ENCODE measurements around the gene MYH3.

The MYH3 gene

DNA sequence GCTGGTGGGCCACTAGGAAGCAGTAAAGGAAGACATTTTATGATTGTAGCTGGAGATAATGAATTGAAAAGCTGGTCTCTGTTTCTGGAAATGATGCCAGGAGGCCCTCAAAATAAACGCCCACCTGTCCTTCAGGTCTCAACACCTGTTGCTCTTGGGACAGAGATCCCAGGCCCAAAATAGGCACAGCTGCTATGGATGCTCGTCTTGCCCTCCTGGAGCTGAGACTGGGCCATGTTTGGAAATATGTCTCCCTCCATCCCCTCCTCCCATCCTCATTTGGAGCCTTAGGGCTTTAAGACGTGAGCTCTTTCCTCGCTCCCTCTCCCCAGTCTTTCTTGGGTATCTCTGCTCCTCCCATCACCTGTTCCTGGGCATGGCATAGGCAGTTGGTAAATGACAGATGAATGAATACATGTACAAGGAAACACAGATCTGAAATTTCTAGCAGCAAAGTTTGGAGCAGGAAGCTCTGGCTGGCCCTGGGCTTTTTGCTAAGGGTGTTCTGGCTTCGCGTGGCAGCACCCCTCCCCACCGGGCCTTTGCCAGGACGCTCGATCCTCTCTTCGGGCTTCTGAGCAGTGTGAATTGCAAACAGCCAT is 33.3 kb downstream of the MYH3 start:
- H3K4me3 ChIP-seq (ENCODE audit: low read length) = no peak overlapping the region
- H3K27ac ChIP-seq (ENCODE audit: low read length) = no peak overlapping the region
- no peak overlapping the region for H3K9ac ChIP-seq (ENCODE audit: low read length)
- H3K36me3 ChIP-seq (ENCODE audit: control insufficient read depth, low read depth, low read length) = no peaks in the 10 kb centered on the region
- H3K4me1 ChIP-seq (ENCODE audit: control insufficient read depth, low read depth, low read length) = no peaks in the 10 kb centered on the region
- H3K27me3 ChIP-seq (ENCODE audit: control insufficient read depth, insufficient read depth, low read length) = no peaks in the 10 kb centered on the region
- H3K9me3 ChIP-seq (ENCODE audit: control insufficient read depth, low read depth, low read length) = no peaks in the 10 kb centered on the region

GRCh38 chr17:10622617-10623485 is 34.3 kb downstream of the MYH3 start:
- H3K9ac ChIP-seq (ENCODE audit: low read length) = no peak overlapping the region
- no peaks in the 10 kb centered on the region for H3K36me3 ChIP-seq (ENCODE audit: control insufficient read depth, low read depth, low read length)
- H3K4me1 ChIP-seq (ENCODE audit: control insufficient read depth, low read depth, low read length) = no peaks in the 10 kb centered on the region
- no peak overlapping the region for H3K4me3 ChIP-seq (ENCODE audit: low read length)
- no peaks in the 10 kb centered on the region for H3K9me3 ChIP-seq (ENCODE audit: control insufficient read depth, low read depth, low read length)
- H3K27me3 ChIP-seq (ENCODE audit: control insufficient read depth, insufficient read depth, low read length) = no peaks in the 10 kb centered on the region
- H3K27ac ChIP-seq (ENCODE audit: low read length) = no peak overlapping the region

- Histone ChIP-seq H3K27ac (ENCODE audit: low read length) (no peak overlapping the region), H3K4me1 (ENCODE audit: control insufficient read depth, low read depth, low read length) (no peaks in the 10 kb centered on the region), H3K36me3 (ENCODE audit: control insufficient read depth, low read depth, low read length) (no peaks in the 10 kb centered on the region), H3K9me3 (ENCODE audit: control insufficient read depth, low read depth, low read length) (no peaks in the 10 kb centered on the region), H3K27me3 (ENCODE audit: control insufficient read depth, insufficient read depth, low read length) (no peaks in the 10 kb centered on the region), H3K9ac (ENCODE audit: low read length) (no peak overlapping the region), H3K4me3 (ENCODE audit: low read length) (no peak overlapping the region)
These were observed 35.7 kb downstream of the MYH3 start for GRCh38 chr17:10621397-10621796.

GRCh38 chr17:10620823-10621222 is 36.3 kb downstream of the MYH3 start:
- H3K27me3 ChIP-seq (ENCODE audit: control insufficient read depth, insufficient read depth, low read length) = no peaks in the 10 kb centered on the region
- no peaks in the 10 kb centered on the region for H3K36me3 ChIP-seq (ENCODE audit: control insufficient read depth, low read depth, low read length)
- H3K4me3 ChIP-seq (ENCODE audit: low read length) = no peak overlapping the region
- no peak overlapping the region for H3K9ac ChIP-seq (ENCODE audit: low read length)
- no peak overlapping the region for H3K27ac ChIP-seq (ENCODE audit: low read length)
- no peaks in the 10 kb centered on the region for H3K4me1 ChIP-seq (ENCODE audit: control insufficient read depth, low read depth, low read length)
- no peaks in the 10 kb centered on the region for H3K9me3 ChIP-seq (ENCODE audit: control insufficient read depth, low read depth, low read length)

GRCh38 chr17:10618202-10618635 is 38.9 kb downstream of the MYH3 start:
- H3K27me3 ChIP-seq (ENCODE audit: control insufficient read depth, insufficient read depth, low read length) = no peaks in the 10 kb centered on the region
- H3K36me3 ChIP-seq (ENCODE audit: control insufficient read depth, low read depth, low read length) = no peaks in the 10 kb centered on the region
- no peak overlapping the region for H3K9ac ChIP-seq (ENCODE audit: low read length)
- H3K4me1 ChIP-seq (ENCODE audit: control insufficient read depth, low read depth, low read length) = no peaks in the 10 kb centered on the region
- H3K27ac ChIP-seq (ENCODE audit: low read length) = no peak overlapping the region
- H3K4me3 ChIP-seq (ENCODE audit: low read length) = no peak overlapping the region
- H3K9me3 ChIP-seq (ENCODE audit: control insufficient read depth, low read depth, low read length) = no peaks in the 10 kb centered on the region

- no peaks in the 10 kb centered on the region for H3K9me3 ChIP-seq (ENCODE audit: control insufficient read depth, low read depth, low read length)
- no peaks in the 10 kb centered on the region for H3K4me1 ChIP-seq (ENCODE audit: control insufficient read depth, low read depth, low read length)
- no peaks in the 10 kb centered on the region for H3K36me3 ChIP-seq (ENCODE audit: control insufficient read depth, low read depth, low read length)
- no peaks in the 10 kb centered on the region for H3K27me3 ChIP-seq (ENCODE audit: control insufficient read depth, insufficient read depth, low read length)
- no peak overlapping the region for H3K4me3 ChIP-seq (ENCODE audit: low read length)
- no peak overlapping the region for H3K9ac ChIP-seq (ENCODE audit: low read length)
- no peak overlapping the region for H3K27ac ChIP-seq (ENCODE audit: low read length)
These were observed 40.0 kb downstream of the MYH3 start for GRCh38 chr17:10617120-10617505.

DNA sequence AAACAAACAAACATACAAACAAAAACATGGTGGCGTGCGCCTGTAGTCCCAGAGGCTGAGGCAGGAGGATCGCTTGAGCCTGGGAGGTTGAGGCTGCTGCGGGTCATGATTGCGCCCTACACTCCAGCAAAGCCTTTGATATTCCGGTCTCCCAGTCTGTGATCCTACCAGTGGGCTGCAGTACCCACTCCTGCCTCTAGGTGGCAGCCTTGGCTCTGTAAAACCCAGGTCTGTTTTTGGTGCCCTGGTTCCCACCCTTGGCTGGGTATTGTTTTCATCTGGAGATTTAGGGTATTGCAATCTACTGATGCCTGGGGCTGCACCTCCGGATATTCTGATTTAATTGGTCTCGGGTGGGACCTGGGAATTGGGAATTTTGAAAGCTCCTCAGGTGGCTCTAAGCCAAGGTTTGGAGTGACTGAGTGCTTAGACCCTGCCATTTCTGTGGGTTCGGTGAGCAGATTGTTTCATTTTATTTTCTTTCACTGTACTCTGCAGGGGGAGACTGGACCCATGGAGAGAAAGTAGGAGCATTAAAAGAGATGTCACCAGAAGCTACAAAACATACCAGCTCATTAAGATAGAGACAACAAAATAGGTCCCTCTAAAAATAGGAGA is 40.5 kb downstream of the MYH3 start:
- H3K9me3 ChIP-seq (ENCODE audit: control insufficient read depth, low read depth, low read length) = no peaks in the 10 kb centered on the region
- no peaks in the 10 kb centered on the region for H3K36me3 ChIP-seq (ENCODE audit: control insufficient read depth, low read depth, low read length)
- no peak overlapping the region for H3K4me3 ChIP-seq (ENCODE audit: low read length)
- no peak overlapping the region for H3K9ac ChIP-seq (ENCODE audit: low read length)
- no peak overlapping the region for H3K27ac ChIP-seq (ENCODE audit: low read length)
- no peaks in the 10 kb centered on the region for H3K4me1 ChIP-seq (ENCODE audit: control insufficient read depth, low read depth, low read length)
- H3K27me3 ChIP-seq (ENCODE audit: control insufficient read depth, insufficient read depth, low read length) = no peaks in the 10 kb centered on the region

DNA sequence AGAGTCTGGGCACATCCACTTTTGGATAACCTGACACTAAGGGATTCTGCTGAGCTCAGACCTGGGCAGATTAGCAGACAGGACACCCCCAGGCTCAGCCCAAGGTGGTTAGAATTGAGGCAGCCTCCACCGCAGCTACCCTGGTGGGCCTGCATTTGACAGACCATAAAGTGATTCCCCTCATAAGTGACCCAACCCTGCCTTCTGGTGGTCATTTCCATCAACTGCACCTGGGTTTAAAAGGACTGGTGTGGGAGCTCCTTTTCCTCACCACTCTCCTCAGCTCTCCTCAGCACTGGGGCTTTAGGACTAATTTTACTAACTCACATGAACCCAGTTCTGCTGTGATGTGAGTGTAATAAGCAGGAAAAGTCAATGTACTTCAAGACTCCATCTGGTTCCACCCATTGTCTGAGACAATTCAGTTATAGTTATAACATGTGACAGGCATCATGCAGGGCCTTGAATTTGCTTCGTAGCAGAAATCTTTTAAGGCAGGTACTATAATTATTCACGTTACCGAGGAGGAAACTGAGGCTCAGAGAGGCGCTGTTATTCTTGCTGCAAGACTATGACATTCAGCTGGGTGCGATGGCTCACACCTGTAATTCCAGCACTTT is 42.5 kb downstream of the MYH3 start:
- H3K4me1 ChIP-seq (ENCODE audit: control insufficient read depth, low read depth, low read length) = no peaks in the 10 kb centered on the region
- H3K9ac ChIP-seq (ENCODE audit: low read length) = no peak overlapping the region
- H3K27me3 ChIP-seq (ENCODE audit: control insufficient read depth, insufficient read depth, low read length) = no peaks in the 10 kb centered on the region
- H3K4me3 ChIP-seq (ENCODE audit: low read length) = no peak overlapping the region
- H3K9me3 ChIP-seq (ENCODE audit: control insufficient read depth, low read depth, low read length) = no peaks in the 10 kb centered on the region
- no peaks in the 10 kb centered on the region for H3K36me3 ChIP-seq (ENCODE audit: control insufficient read depth, low read depth, low read length)
- no peak overlapping the region for H3K27ac ChIP-seq (ENCODE audit: low read length)

DNA sequence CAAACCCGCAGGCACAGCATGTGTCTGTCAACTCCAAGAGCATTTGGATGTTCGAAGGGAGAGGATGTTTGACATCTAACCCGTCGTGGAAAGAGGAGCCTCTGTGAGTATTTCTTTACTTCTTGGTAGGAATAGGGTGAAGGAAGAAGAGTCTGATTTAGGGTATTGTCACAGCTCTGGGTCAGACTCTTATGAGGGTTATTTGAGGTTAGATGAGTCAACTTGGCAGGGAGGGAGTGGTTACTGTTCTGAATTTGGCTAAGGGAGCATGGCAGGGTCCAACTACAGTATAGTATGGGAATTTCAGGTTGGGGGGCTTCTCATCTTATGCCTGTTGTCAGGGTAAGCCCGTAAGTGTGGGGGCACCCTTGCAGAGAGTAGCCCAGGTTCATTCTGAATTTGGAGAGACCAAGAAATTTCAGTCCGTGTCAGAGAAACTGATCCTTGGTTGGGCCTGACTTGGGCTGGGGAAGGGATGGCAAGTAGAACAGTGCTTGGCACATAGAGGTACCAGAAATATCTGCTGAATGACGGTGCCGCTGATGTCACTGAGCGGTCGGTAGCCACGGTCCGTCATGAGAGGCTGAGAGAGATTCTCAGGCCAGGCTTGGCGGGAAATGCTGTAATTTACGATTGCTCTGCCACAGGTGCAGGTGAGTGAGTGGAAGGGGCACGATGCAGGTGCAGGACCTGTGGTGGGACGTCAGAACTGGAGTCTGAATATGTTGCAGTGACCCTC is 43.2 kb downstream of the MYH3 start:
- H3K9me3 ChIP-seq (ENCODE audit: control insufficient read depth, low read depth, low read length) = no peaks in the 10 kb centered on the region
- no peaks in the 10 kb centered on the region for H3K27me3 ChIP-seq (ENCODE audit: control insufficient read depth, insufficient read depth, low read length)
- no peak overlapping the region for H3K27ac ChIP-seq (ENCODE audit: low read length)
- no peaks in the 10 kb centered on the region for H3K4me1 ChIP-seq (ENCODE audit: control insufficient read depth, low read depth, low read length)
- H3K4me3 ChIP-seq (ENCODE audit: low read length) = no peak overlapping the region
- H3K9ac ChIP-seq (ENCODE audit: low read length) = no peak overlapping the region
- H3K36me3 ChIP-seq (ENCODE audit: control insufficient read depth, low read depth, low read length) = no peaks in the 10 kb centered on the region

- no peak overlapping the region for H3K27ac ChIP-seq (ENCODE audit: low read length)
- H3K9me3 ChIP-seq (ENCODE audit: control insufficient read depth, low read depth, low read length) = no peaks in the 10 kb centered on the region
- H3K4me1 ChIP-seq (ENCODE audit: control insufficient read depth, low read depth, low read length) = no peaks in the 10 kb centered on the region
These were observed 44.0 kb downstream of the MYH3 start for GRCh38 chr17:10612957-10613744.

More at GRCh38 chr17:10612957-10613744, 44.0 kb downstream of the MYH3 start:
- H3K36me3 ChIP-seq (ENCODE audit: control insufficient read depth, low read depth, low read length) = no peaks in the 10 kb centered on the region
- no peaks in the 10 kb centered on the region for H3K27me3 ChIP-seq (ENCODE audit: control insufficient read depth, insufficient read depth, low read length)
- no peak overlapping the region for H3K4me3 ChIP-seq (ENCODE audit: low read length)
- no peak overlapping the region for H3K9ac ChIP-seq (ENCODE audit: low read length)
